ENCODE data around the gene PJVK. TPM values are rescaled to one million over a fixed set of nuclear protein-coding genes. Genes with fewer than 3 reads are reported as not detected.

Gene PJVK
- total and polyA plus RNA-seq, 10 of the 15 experiments (the other 5 are each of a cell fraction or from before 2014, with no cell fraction given): 1.8 to 6.8 (median 3.2) TPM

- in situ Hi-C loops (cut with MboI) (no loop called here), intact Hi-C loops (cut with micrococcal nuclease; ENCODE audit: unreplicated experiment) (no loop called here)
- Histone ChIP-seq H2AFZ (ENCODE audit: control insufficient read depth, low read depth, low read length) (no peak overlapping the region), H3K9ac (ENCODE audit: control insufficient read depth, insufficient read depth, low read length) (no peak overlapping the region), H3K4me2 (ENCODE audit: control insufficient read depth, insufficient read depth) (no peak overlapping the region), H4K20me1 (ENCODE audit: control insufficient read depth, insufficient read depth) (no peaks in the 10 kb centered on the region), H3K27ac (ENCODE audit: control insufficient read depth, insufficient read depth) (no peak overlapping the region), H3K79me2 (ENCODE audit: control insufficient read depth, insufficient read depth, low read length) (no peaks in the 10 kb centered on the region), H3K4me3 (no peak overlapping the region), H3K9me3 (replicated peaks; ENCODE audit: control insufficient read depth, insufficient read depth, low read length) (no peaks in the 10 kb centered on the region), H3K36me3 (ENCODE audit: control insufficient read depth in 2 of 2, insufficient read depth in 2 of 2, low read length in 1 of 2) (peaks cover 2 to 32% of the 10 kb centered on the region in 2 experiments; a peak in 3 of 4 replicates), H3K27me3 (replicated peaks in 1 of 2; ENCODE audit: control insufficient read depth in 2 of 2, insufficient read depth in 2 of 2, low read length in 1 of 2) (no peaks in the 10 kb centered on the region), H3K4me1 (ENCODE audit: control insufficient read depth, insufficient read depth, low read length) (no peaks in the 10 kb centered on the region)
- TF ChIP-seq EED (IDR thresholded peaks at IDR 0.05; ENCODE audit: low read depth): no peak
- no peak for TF ChIP-seq EZH2 (IDR thresholded peaks at IDR 0.05; ENCODE audit: borderline replicate concordance, control insufficient read depth, low read depth, low read length)
- no peak for TF ChIP-seq SPI1 (IDR thresholded peaks at IDR 0.05; ENCODE audit: borderline replicate concordance, insufficient read depth, low read depth, low read length)
- no peak for TF ChIP-seq WRNIP1 (IDR thresholded peaks at IDR 0.05; ENCODE audit: borderline replicate concordance, low read depth, low read length)
- TF ChIP-seq ATF7 (IDR thresholded peaks at IDR 0.05; ENCODE audit: low read depth): no peak
- TF ChIP-seq BCL11A (IDR thresholded peaks at IDR 0.05; ENCODE audit: low read depth, low read length): no peak
- TF ChIP-seq RELA (IDR thresholded peaks at IDR 0.05; ENCODE audit: borderline replicate concordance, partially characterized antibody): no peak
- TF ChIP-seq EP300 (IDR thresholded peaks at IDR 0.05; ENCODE audit: borderline replicate concordance in 1 of 2, control insufficient read depth in 1 of 2, low read depth in 2 of 2, low read length in 2 of 2): no peak
- no peak for TF ChIP-seq IKZF1 (conservative IDR thresholded peaks at IDR 0.05)
- TF ChIP-seq NFXL1 (IDR thresholded peaks at IDR 0.05; ENCODE audit: borderline replicate concordance): no peak
- TF ChIP-seq E2F8 (IDR thresholded peaks at IDR 0.05; ENCODE audit: low read depth, partially characterized antibody): no peak
- no peak for TF ChIP-seq CBFB (IDR thresholded peaks at IDR 0.05; ENCODE audit: low read depth)
- no peak for TF ChIP-seq HDAC6 (IDR thresholded peaks at IDR 0.05; ENCODE audit: unreplicated experiment)
- TF ChIP-seq CHD2 (IDR thresholded peaks at IDR 0.05; ENCODE audit: borderline replicate concordance, low read depth, low read length): no peak
- no peak for TF ChIP-seq HDGF (IDR thresholded peaks at IDR 0.05)
- DNase-seq (ENCODE audit: low read depth, low spot score) (no peak), FAIRE-seq (no peak), ATAC-seq (no peak)
- ChIA-PET SMC1A (ENCODE audit: uncharacterized antibody, unreplicated experiment) (no interaction called here), CTCF (interaction anchor here (1.0 kb wide), 2 partner anchors 11 to 22 kb away, joined by 3 to 5 read pairs; no protein-coding TSS in a partner anchor), RAD21 (ENCODE audit: unreplicated experiment) (no interaction called here), POLR2A (no interaction called here)
- 97% methylated on average over 2 of the region's 2 CpGs for WGBS (ENCODE audit: insufficient coverage, insufficient replicate concordance, low lambda C conversion rate, missing lambda C conversion rate)
- BruUV-seq (replicated peaks): no TSS peak
These were observed 14.5 kb upstream of the PJVK start for GRCh38 chr2:178436662-178437061.
